ENCODE results near the gene CEL.
A peak's percentile ranks its signal among the peaks of the same experiment; 100 is the strongest.

The CEL gene

GRCh38 chr9:133120501-133121197 lies 58.9 kb downstream of the CEL start:
- H3K4me1 ChIP-seq (ENCODE audit: control insufficient read depth, insufficient read depth, low read length): peaks cover 3% of the 10 kb centered on the region; the same call in 1 of the 2 replicates
- ChIA-PET CTCF (interaction anchor here (4.0 kb wide), 1 partner anchor 18 kb away, joined by 19 read pairs; no protein-coding TSS in a partner anchor), POLR2A (interaction anchor here (1.3 to 4.0 kb wide), 3 partner anchors 13 to 90 kb away, joined by 4 to 24 read pairs (median 5); partner anchors contain the start of gene GTF3C5)
- H3K36me3 ChIP-seq (ENCODE audit: control insufficient read depth in 2 of 2, insufficient read depth in 1 of 2, low read length in 2 of 2): peaks cover 0 to 13% of the 10 kb centered on the region in 2 experiments; a peak in 1 of 3 replicates
- H3K4me3 ChIP-seq (ENCODE audit: low read depth, low read length): peak overlapping the region; percentile 66
- no peaks in the 10 kb centered on the region for H3K9me3 ChIP-seq (ENCODE audit: control insufficient read depth, insufficient read depth, low read depth, low read length)
- peak overlapping the region; percentile 74; the same call in 1 of the 2 replicates for H3K27ac ChIP-seq (ENCODE audit: extremely low read depth, low read depth, low read length)
- TF ChIP-seq ZNF398 (tag by site-specific recombination; IDR thresholded peaks at IDR 0.05) (peak; percentile 85), KLF10 (tag by site-specific recombination; IDR thresholded peaks at IDR 0.05) (peak; percentile 15; the same call in 1 of the 2 replicates), GLIS2 (tag by site-specific recombination; IDR thresholded peaks at IDR 0.05) (peak; percentile 27; the same call in 1 of the 2 replicates), ZNF274 (IDR thresholded peaks at IDR 0.05; ENCODE audit: low read length) (no peak), ZNF274 (tag by site-specific recombination; IDR thresholded peaks at IDR 0.05; ENCODE audit: borderline replicate concordance) (no peak), PRDM1 (tag by site-specific recombination; IDR thresholded peaks at IDR 0.05) (no peak), ZNF335 (tag by site-specific recombination; conservative IDR thresholded peaks at IDR 0.05) (peak; percentile 48), ZNF596 (tag by site-specific recombination; IDR thresholded peaks at IDR 0.05) (0 out of 2 replicates have a peak, but pooled peaks have one; percentile 25), ZNF670 (tag by site-specific recombination; IDR thresholded peaks at IDR 0.05; ENCODE audit: low read depth) (no peak), SCRT2 (tag by site-specific recombination; IDR thresholded peaks at IDR 0.05) (peak; percentile 64), EGR2 (tag by site-specific recombination; IDR thresholded peaks at IDR 0.05; ENCODE audit: low read depth) (peak; percentile 57), ZBTB48 (tag by site-specific recombination; IDR thresholded peaks at IDR 0.05) (peak; percentile 17; the same call in 1 of the 2 replicates), ZNF76 (tag by site-specific recombination; IDR thresholded peaks at IDR 0.05; ENCODE audit: borderline replicate concordance, low read depth) (peak; percentile 52; the same call in 1 of the 2 replicates), ZBTB8A (tag by site-specific recombination; IDR thresholded peaks at IDR 0.05) (peak; percentile 75), KLF17 (tag by site-specific recombination; IDR thresholded peaks at IDR 0.05) (peak; percentile 73; the same call in 1 of the 2 replicates), HOXC10 (CRISPR knock-in tag; IDR thresholded peaks at IDR 0.05) (peak; percentile 84; the same call in 1 of the 2 replicates), PATZ1 (tag by site-specific recombination; IDR thresholded peaks at IDR 0.05) (peak; percentile 25), KLF1 (tag by site-specific recombination; IDR thresholded peaks at IDR 0.05) (peak; percentile 29), ZIC2 (tag by site-specific recombination; IDR thresholded peaks at IDR 0.05) (peak; percentile 89), ZNF341 (tag by site-specific recombination; IDR thresholded peaks at IDR 0.05; ENCODE audit: low read depth) (peak; percentile 43), ZNF837 (tag by site-specific recombination; IDR thresholded peaks at IDR 0.05) (no peak), ZBTB10 (tag by site-specific recombination; IDR thresholded peaks at IDR 0.05) (no peak; the same call in 1 of the 2 replicates), ZNF561 (tag by site-specific recombination; IDR thresholded peaks at IDR 0.05; ENCODE audit: borderline replicate concordance) (0 out of 2 replicates have a peak, but pooled peaks have one; percentile 30), ZNF223 (tag by site-specific recombination; IDR thresholded peaks at IDR 0.05) (0 out of 2 replicates have a peak, but pooled peaks have one; percentile 38), KLF8 (tag by site-specific recombination; IDR thresholded peaks at IDR 0.05) (peak; percentile 17; the same call in 1 of the 2 replicates), ZBTB26 (tag by site-specific recombination; optimal IDR thresholded peaks at IDR 0.05) (peak; percentile 48), FEZF1 (tag by site-specific recombination; IDR thresholded peaks at IDR 0.05) (no peak), ZFHX2 (tag by site-specific recombination; conservative IDR thresholded peaks at IDR 0.05) (peak; percentile 95), ZSCAN30 (tag by site-specific recombination; IDR thresholded peaks at IDR 0.05) (0 out of 2 replicates have a peak, but pooled peaks have one; percentile 26)

Measured in HEK293 (cell line).